Measurements from ENCODE around the gene WNT3A.

Gene WNT3A

GRCh38 chr1:228089519-228090380 is 83.0 kb downstream of the WNT3A start:
- TF ChIP-seq ZNF565 (CRISPR knock-in tag; conservative IDR thresholded peaks at IDR 0.05; ENCODE audit: low read depth) (no peak), OSR1 (CRISPR knock-in tag; IDR thresholded peaks at IDR 0.05) (no peak), TOX (CRISPR knock-in tag; IDR thresholded peaks at IDR 0.05; ENCODE audit: borderline replicate concordance) (no peak), ZFP30 (CRISPR knock-in tag; IDR thresholded peaks at IDR 0.05) (no peak), PPARA (CRISPR knock-in tag; IDR thresholded peaks at IDR 0.05; ENCODE audit: borderline replicate concordance) (no peak), POU6F1 (CRISPR knock-in tag; IDR thresholded peaks at IDR 0.05; ENCODE audit: borderline replicate concordance, low read depth) (no peak), CREB5 (CRISPR knock-in tag; IDR thresholded peaks at IDR 0.05; ENCODE audit: low read depth) (no peak)
- ATAC-seq, result no peak

GRCh38 chr1:228090613-228091081 is 83.8 kb downstream of the WNT3A start:
- no peak for ATAC-seq
- TF ChIP-seq ZNF8 (CRISPR knock-in tag; IDR thresholded peaks at IDR 0.05) (no peak), PATZ1 (CRISPR knock-in tag; IDR thresholded peaks at IDR 0.05; ENCODE audit: borderline replicate concordance) (no peak), RARB (CRISPR knock-in tag; IDR thresholded peaks at IDR 0.05) (no peak), GLIS3 (CRISPR knock-in tag; IDR thresholded peaks at IDR 0.05) (no peak), CREB5 (CRISPR knock-in tag; IDR thresholded peaks at IDR 0.05; ENCODE audit: low read depth) (no peak), CSDC2 (CRISPR knock-in tag; IDR thresholded peaks at IDR 0.05) (no peak), BACH2 (CRISPR knock-in tag; IDR thresholded peaks at IDR 0.05; ENCODE audit: borderline replicate concordance) (no peak), ISL1 (CRISPR knock-in tag; IDR thresholded peaks at IDR 0.05) (no peak), ESRRG (CRISPR knock-in tag; IDR thresholded peaks at IDR 0.05) (no peak), ARNTL (CRISPR knock-in tag; IDR thresholded peaks at IDR 0.05; ENCODE audit: borderline replicate concordance, low read depth) (no peak), POU6F1 (CRISPR knock-in tag; IDR thresholded peaks at IDR 0.05; ENCODE audit: borderline replicate concordance, low read depth) (no peak)

- TF ChIP-seq CREB5 (CRISPR knock-in tag; IDR thresholded peaks at IDR 0.05; ENCODE audit: low read depth) (no peak), ZFP3 (CRISPR knock-in tag; IDR thresholded peaks at IDR 0.05) (no peak), PATZ1 (CRISPR knock-in tag; IDR thresholded peaks at IDR 0.05; ENCODE audit: borderline replicate concordance) (no peak), CSDC2 (CRISPR knock-in tag; IDR thresholded peaks at IDR 0.05) (no peak), TCF4 (CRISPR knock-in tag; IDR thresholded peaks at IDR 0.05; ENCODE audit: borderline replicate concordance) (no peak), SNAI2 (CRISPR knock-in tag; IDR thresholded peaks at IDR 0.05) (no peak), ZNF8 (CRISPR knock-in tag; IDR thresholded peaks at IDR 0.05) (no peak), GLIS3 (CRISPR knock-in tag; IDR thresholded peaks at IDR 0.05) (no peak), ISL1 (CRISPR knock-in tag; IDR thresholded peaks at IDR 0.05) (no peak), POU6F1 (CRISPR knock-in tag; IDR thresholded peaks at IDR 0.05; ENCODE audit: borderline replicate concordance, low read depth) (no peak), CSRNP3 (CRISPR knock-in tag; IDR thresholded peaks at IDR 0.05) (no peak), ZFP30 (CRISPR knock-in tag; IDR thresholded peaks at IDR 0.05) (no peak), OSR1 (CRISPR knock-in tag; IDR thresholded peaks at IDR 0.05) (no peak), ZNF70 (CRISPR knock-in tag; IDR thresholded peaks at IDR 0.05) (no peak), ESRRG (CRISPR knock-in tag; IDR thresholded peaks at IDR 0.05) (no peak), TOX (CRISPR knock-in tag; IDR thresholded peaks at IDR 0.05; ENCODE audit: borderline replicate concordance) (no peak)
- no peak for ATAC-seq
Observed at GRCh38 chr1:228091084-228091483, 84.3 kb downstream of the WNT3A start.
